HTERT RPE-1 (cell line): ENCODE measurements around the gene BAZ2A.

Experiments used
- in situ Hi-C: fragments of 300-500 bp; cut with MboI; formaldehyde crosslinking; loops from 4 replicates; pipeline ENCODE4 v1.14.3; 2020; ENCODE audit warnings: low sequenced_read_pairs

Gene BAZ2A

DNA sequence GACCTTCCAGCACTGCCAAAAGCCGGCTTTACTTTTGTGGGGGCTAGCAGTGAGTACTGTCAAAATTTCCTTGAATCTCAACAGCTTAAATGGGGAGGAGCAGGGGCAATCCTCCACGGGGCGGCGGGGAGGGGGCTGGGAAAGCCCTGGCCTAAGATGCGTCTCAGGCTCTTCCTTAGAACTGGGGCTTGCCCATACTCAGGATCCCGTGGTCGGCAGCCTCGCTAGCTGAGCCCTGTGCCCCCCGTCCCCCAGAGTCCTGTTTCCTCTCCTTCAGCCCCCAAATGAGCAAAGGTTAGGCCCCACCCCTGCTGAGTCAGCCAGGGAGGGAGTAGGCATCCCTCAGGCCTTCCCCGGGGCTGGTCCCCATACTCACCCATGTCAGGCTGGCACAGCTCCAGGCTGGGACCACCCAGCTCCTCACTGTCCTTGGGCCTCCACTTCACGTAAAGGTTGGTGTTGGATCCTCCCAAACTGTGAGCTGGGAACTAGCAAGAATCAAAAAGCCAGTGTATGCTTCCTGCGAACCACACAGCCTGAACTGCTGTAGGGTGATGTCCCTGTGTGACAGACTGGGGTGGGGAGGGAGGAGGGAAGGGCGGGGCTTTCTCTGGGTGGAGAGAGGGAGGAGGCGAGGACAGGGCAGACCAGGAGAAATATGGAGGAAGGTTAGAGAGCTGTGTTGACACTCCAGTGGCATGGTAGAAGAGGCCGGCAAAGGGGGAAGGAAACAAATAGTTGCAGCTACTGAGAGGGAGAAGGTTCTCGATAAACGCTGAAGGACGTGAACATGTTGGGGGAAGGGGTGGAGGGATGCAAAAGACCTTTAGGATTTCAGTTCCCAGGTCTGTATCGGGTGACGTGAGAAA, 5.9 kb upstream of the BAZ2A start:
- in situ Hi-C loops = no loop called here

DNA sequence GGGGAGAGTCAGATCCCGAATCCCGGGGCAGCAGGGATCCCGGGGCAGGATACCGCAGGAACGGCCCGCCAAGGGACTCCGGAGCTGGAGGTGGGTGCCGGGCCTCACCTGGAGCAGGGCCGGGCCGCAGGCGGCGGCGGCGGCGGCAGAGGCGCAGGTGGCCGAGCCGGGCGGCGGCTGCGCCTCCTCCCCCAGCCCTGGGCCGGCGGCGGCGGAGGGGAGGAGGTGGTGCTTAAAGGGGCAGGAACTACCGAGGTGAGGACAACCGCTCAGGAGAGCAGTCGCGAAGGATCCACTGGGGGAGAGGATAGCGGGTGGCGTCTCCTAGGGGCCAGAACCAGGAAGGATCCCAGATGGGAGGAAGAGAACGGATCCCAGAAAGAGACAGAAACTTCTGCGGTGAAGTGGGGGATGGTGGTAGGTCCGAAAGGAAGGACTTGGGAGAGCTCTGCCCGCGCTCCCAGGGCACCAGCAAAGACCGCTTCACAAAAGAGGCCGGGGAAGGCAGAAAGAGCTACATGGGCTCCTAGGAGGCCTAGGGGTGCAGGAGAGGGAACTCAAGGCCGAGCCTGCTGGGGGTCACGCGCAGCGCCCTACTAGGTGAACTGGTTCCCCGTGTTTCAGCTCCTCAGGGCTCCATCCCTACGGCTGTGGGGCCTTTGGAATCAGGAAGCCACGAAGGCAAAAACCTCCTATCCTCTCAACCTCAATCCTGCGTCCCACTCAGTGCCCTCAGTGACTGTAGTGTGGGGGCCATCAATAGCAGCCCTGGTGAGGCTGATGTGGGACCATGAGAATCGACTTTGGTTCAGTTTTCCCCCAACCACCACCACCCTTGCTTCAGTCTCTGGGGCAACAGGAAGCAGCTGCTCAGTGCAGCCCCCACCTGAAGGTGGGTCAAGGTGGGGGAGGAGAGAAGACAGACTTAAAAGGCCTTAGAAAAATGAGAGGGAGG, 5.0 kb upstream of the BAZ2A start:
- in situ Hi-C loops = no loop called here

DNA sequence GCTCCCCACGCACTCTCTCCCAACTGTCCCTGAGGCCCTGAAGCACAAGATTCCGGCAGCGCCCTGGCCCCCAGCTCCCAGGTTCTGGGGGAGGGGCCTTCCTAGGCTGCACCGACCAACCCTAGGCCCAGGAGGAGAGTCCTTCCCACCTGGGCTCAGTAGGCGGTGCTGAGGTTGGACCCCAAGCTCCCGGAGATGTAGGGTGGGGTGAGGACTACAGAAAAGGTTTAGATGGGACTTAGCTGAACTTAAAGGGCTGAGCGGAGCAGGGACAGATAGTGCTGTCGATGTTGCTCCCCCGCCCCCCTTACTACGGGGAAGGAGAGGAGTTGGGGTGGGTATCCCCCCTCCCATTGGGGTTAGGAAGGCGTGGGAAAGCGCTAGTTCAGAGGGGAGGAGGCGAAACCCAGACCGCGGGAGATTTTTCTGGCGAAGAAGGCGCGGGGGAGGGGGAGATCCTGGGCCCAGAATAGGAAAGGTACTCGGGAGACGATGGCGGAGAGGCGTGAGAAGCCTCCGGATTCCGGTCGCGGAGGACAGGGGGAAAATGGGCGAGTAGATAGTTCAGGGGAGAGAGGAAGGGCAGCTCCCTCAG, 4.2 kb upstream of the BAZ2A start:
- in situ Hi-C loops = no loop called here

DNA sequence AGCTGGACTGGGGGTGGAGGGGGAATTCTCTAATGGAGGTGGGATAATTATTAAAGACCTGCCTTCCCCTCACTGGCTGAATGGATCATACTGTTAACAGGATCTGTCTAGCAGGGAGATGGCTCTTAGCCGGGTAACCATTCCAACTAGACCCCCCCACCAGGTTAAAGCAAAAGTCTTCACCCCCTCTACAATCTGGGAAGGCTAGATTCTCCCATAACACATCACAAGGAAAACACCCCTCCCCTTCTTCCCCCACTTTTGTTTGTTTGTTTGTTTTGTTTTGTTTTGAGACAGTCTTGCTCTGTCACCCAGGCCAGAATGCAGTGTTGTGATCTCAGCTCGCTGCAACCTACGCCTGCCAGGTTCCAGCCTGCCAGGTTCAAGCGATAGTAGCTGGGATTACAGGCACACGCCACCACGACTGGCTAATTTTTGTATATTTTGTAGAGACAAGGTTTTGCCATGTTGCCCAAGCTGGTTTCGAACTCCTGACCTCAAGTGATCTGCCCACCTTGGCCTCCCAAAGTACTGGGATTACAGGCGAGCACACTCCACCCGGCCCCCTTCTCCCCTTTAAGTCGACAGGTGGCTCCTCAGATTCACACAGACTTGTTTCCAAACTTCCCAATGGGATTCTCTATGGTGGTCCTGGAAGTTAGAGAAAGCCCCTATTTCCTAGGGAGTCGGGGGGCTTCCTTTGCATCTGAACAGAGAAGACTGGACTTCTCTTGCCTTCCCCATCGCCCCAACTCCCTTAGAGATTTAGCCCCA, 3.5 kb upstream of the BAZ2A start:
- in situ Hi-C loops = no loop called here

DNA sequence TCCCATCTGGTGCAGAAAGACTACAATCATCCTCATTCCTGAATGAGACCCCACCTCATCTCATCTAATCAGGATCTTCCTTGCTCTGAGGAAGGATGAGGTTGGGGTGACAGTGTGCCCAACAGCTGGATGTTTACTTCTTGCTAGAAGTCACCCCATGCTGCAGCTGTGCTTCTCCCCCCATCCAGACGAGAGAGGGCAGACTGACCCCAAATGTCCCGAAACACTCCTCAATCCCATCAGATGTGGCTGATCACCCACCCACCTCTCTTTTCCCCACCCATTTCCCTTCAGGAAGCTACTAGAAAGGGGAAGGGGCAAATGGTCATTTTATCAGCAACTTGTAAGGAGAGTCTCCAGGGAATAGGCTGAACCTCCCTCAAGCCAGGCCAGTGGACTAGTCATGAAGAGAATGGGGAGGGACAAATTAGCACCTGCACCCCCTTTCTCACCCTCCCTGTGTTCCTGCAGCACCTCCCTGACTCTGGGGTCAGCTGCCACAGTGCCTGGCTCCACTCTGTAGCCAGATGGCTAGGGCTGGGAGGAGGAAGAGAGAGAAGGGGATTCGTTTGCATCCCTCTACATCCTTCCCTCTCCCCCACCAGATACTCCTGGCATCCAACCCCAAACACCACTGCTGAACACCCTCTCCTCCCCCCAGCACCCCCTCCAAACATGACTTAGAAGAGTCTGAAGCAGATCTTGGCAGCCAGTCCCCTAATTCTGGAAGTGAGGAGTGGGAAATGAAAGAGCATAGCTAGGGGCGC, 2.8 kb upstream of the BAZ2A start:
- in situ Hi-C loops = no loop called here

DNA sequence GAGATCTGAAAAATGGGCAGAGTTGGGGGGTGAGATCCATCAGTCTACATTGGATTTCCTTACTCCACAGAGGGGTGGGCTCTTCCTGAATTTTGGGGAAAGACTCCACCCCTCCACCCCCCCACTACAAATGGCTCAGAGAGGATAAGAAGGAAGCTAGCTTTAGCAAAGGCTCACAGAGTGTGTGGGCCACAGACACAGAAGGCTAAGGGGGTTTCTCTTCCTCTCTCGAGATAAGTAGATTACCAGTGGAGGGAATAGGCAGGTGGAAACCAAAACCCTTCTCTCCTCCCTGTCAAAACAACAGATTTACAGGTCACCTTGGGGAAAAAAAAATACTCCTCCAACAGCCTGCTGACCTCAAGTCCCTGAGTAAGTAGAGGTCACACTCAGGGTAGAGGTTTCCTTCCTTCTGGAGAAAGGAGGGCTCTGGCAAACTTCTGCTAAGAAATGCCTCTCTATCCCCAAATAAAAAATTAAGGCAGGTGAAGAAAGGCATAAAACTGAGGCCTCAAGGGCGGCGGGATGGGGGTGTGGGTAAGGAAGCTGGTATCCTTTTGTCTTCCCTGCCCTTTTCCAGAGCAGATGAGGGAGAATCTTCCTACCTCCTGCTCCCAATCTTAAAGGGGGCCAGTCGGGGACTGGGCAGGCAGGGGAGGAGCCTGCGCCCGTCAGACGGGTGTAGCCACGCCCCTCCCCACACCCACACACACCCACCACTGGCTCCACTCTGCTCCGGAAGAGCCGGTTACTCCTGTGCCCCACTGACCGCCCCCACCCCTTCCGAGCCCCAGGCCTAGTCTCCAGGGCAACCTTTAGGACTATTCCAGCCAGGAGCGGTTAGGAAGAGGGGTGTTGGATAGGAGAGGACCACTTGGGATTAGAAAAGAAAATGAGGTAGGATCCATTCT, 1.9 kb upstream of the BAZ2A start:
- in situ Hi-C loops = no loop called here

DNA sequence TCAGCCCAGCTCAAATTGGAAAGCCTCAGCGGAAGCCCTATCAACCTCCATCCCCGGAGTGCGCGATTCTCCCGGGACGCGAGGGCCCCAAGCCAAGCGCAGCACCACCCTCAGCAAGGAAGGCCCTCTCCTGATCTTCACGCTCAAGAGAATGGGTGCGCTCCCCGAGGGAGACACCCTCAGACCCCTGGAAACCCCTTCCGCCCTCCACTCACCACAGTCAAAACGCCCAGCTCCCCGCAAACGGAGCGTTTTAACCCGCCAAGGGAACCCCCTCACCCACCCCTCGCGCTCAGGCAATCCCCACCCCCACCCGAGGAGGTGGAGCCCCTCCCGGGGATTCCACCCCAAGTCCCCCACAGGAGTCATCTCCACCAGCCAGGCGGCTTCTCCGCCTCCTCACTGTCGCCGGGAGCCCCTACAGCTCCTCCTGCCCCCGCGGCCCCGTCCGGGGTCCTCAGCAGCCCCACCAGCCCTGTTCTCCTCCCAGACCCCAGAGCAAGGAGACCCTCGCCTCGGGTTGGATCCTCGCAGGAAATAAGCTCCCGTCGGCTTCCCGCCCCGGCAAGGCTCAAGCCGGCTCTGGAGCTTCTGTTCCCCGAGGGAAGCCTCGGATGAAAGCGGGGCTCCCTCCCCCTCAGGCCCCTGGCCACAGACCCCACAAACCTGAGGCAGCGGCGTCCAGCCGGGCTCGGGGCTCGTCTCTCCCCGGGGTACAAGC, 507 bp downstream of the BAZ2A start:
- in situ Hi-C loops = no loop called here

DNA sequence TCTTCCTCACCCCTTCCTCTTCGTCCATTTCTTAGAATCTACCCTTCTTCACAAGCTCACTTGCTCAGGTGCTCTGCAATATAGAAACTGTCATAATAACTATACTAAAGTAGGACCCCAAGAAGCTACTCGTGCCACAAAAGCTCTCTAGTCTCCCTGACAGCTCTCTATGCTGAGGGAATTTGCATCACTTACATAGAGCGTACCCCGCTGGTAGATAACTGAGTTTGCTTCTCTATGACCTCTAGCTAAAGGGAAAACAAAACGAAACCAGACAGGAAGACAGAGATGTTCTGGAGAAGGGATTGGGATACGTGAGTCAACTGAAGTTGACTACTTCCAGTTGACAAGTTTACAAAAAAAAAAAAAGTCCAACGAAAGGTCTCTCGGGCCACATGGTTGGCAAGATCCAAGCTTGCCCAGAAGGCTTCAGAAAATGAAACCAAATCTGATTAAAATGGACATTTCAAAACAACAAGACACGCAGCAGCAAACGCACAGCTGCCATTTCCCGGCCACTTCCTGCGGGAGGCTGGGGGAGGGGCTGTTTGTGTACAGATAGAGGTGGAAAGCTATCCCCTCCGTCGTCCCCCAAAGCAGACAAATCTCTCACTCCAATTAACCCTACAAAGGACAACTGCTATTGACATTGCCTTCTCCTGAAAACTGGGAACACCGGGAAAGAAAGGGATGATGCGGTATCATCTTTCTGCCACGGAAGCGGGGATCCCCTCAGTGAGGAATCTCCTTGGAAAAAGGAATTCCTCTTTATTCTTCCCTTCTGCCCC, 1.3 kb downstream of the BAZ2A start:
- in situ Hi-C loops = no loop called here

DNA sequence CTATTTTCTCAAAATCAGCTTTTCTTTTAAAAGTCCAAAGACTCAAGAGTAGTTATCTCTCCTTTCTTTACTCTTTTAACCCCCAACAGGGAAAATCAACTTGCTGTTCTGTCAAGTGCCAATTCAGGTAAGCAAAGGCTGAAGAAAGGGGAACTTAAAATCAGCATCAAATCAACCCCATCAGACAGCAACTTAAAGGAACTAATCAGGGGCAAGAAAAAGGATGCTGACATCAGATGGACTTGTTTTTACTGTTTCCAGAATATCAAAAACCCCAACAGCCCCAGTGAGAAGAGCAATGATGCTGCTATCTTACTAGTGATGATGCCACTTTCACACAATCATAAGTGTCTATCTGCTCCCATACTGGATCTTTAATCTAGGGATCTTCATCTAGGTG, 3.4 kb downstream of the BAZ2A start:
- in situ Hi-C loops = no loop called here

DNA sequence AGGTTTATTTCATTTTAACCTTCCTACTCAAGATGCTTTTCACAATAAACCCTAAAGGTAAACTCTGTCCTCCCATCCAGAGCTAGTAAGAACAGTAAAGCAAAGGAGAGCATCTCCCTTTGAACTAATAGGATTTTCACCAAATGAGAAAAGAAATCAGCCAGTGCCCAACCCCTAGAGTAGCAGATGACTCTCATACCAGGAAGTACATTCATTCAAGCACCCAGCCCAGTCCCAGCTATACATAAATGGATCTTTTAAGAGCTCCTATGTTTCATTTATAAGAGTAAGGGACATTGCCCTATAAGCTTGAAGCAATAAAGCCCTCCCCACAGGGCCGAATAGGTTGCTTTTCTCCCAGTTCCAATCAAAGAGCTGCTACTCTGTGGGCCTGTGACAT, 7.6 kb downstream of the BAZ2A start:
- in situ Hi-C loops = no loop called here

DNA sequence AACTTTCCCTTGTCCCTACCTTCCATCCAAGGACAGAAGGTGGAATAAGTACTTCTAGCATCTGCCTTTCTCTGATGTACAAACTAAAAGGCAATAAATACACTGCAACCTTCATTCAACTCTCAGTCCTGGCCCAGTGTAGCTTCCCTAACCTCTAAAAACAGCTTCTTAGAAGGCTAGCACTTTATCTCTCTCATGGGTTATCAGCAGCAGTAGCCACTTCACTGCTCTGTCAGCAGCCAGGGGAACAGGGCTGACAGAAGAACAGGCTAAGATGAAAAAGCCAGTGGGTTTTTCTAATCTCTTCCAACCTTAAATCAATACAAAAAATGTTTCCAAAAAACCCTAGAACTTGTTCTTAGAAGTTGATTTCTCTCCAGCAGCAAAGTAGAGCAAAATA, 13.2 kb downstream of the BAZ2A start:
- in situ Hi-C loops = no loop called here

DNA sequence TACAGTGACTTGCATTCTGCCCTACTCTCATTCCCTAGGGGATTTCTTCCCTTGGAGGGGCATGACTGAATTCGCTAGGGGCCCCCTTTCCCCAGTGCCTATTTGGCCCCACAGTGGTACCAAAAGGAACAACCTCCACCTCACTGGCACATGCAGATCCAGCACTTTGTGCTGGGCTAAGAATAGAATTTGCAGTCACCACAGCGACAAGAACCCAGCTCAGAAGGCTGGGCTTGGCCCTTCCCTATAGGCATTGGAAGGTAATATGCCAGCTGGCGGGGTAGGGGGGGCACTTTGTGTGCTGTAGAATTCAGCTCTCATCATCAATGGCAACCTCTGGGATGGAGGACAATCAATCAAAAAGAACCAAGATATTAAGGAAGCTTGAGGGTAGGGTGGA, 13.9 kb downstream of the BAZ2A start:
- in situ Hi-C loops = no loop called here

DNA sequence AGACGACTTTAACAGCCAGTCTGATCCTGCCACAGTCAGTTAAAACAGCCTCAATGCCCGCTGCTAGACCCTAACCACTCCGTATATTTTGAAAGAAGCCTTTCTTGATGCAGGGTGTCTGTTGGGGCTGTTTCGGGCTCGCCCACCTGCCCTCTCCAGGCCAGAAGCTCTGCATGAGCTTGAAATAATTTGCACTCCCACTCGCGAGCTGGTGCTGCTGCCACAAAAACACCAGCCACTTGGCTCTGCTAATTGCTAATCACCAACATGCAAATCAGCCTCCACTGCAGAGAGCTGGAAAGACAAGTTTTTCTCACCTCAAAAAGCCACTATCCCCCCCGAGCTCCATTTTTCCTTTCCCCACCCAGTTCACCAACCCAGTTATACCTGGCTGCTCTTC, 15.5 kb downstream of the BAZ2A start:
- in situ Hi-C loops = no loop called here

DNA sequence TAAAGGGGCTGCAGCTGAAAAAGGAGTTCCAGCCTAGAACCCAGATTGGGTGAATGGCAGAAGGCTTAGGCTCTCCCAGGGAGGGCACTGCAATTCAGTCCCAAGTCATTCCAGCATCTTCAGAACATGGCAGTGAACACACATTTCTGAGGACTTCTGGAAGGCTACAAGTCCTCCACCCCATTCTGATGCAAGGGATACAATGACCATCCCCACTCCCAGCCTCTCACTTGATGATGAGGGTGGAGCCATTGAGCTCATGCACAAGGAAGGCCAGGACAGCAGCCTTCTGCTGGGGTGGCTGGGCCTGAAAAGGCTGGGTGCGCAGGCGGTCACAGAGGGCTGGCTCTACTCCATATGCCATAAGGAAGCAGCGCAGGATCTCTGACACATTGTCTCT, 25.8 kb downstream of the BAZ2A start:
- in situ Hi-C loops = no loop called here

DNA sequence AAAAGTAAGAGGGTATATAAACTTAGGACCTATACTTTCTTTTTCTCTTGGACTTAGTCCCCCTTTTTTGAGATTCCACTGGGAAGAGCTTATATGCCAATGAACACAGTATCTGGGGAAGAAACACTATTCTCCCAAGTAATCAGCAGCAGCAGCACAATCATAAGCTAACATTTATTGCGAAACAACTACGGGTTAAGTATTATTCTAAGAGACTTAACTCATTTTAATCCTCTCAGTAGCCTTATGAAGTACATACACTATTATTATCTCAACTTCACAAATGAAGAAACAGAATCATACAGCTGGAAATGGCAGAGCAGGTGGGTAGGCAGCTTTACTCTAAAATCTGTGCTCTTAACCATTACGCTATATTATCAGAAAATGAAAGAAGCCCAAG, 27.9 kb downstream of the BAZ2A start:
- in situ Hi-C loops = no loop called here

DNA sequence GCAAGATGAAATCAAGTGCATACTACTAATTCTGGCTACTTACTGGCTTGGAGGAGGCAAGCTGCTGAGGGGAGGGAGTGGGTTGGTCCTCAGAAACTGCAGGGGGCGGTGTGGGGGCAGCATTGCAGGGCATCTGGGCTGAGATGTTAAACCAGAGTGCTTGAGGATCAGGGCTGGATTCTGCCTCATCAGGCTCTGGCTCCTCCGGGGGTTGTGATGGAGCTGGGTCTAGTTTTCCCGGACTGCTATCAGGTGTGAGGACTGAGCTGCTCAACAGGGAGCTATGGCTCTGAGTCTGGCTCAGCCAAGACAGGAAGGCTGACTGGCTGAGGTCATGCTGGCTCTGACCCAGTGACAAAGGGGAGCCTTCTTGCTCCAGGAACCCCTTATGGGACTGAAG, 28.6 kb downstream of the BAZ2A start:
- in situ Hi-C loops = no loop called here

DNA sequence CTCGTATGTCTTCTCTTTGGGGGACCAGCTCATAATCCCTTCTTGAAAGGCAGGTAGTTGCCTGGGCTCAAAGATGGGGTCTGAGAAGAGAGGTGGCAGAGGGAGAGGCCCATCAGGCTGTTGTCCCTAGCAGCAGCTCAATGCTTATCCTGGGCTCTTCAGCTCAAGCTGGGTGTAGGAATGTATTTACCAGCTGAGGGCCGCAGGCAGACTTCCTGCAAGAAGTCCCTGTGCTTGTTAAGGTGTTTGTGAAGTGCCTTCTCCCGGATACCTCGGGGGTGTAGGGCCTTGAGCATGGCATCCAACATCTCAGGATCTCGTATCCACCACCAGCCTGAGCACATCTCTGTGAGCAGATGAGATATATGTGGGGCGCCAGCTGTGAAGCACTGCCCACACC, 29.4 kb downstream of the BAZ2A start:
- in situ Hi-C loops = no loop called here

DNA sequence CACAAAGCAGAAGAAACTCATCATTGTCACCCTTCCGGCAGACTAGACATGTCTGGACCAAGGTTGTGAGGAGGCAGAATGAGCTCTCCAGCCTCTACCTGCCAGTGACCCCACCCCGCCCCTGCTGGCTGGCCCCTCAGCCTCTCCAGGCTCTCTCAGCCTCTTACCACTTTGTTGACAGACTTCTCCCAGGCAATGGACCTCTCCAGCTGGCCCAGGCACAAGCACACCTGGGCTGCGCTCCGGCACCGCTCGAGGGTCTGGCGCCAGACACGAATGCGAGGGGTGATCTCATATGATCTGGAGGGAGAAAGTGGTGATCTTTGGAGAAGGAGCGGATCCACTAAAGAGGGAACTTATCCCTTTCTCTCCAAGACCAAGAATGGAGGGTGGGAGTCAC, 30.3 kb downstream of the BAZ2A start:
- in situ Hi-C loops = no loop called here
